Kidney epithelial cell (primary cell): ENCODE results near the gene HEXD. TPM values are rescaled to one million over a fixed set of nuclear protein-coding genes. Genes with fewer than 3 reads are reported as not detected.

ENCODE experiments used
- DNase-seq: peaks from one replicate; pipeline ENCODE4 v3.0.0-alpha.2; 2010; ENCODE audit warnings: low read depth
- H3K27me3 ChIP-seq: 2 replicates; pipeline ENCODE4 v1.6.0; 2011; ENCODE audit warnings: low read length; ENCODE audit not compliant: control insufficient read depth, insufficient read depth
- H3K36me3 ChIP-seq: 2 replicates; pipeline ENCODE4 v1.5.1; 2011; ENCODE audit warnings: low read length; ENCODE audit not compliant: control insufficient read depth, insufficient read depth
- H3K4me3 ChIP-seq: 2 replicates; pipeline ENCODE4 v1.5.1; 2011; ENCODE audit warnings: low read depth, mild to moderate bottlenecking, control low read depth, low read length
- total RNA-seq: library from RNA; depleted of rRNA; stranded (reverse); fragments of >200 nt; gene quantifications from 2 replicates; pipeline ENCODE4 v1.2.3, GENCODE V29; 2015
- TF ChIP-seq, protein P1 (sequence below): IDR thresholded peaks from 2 replicates; pipeline ENCODE4 v1.5.1; 2011; ENCODE audit warnings: mild to moderate bottlenecking, moderate library complexity, low read length, control low read depth, inconsistent platforms; ENCODE audit not compliant: insufficient read depth, poor library complexity, severe bottlenecking

HEXD gene
- total RNA-seq, 1 donor from 2014 or later: 18.5 TPM

DNA sequence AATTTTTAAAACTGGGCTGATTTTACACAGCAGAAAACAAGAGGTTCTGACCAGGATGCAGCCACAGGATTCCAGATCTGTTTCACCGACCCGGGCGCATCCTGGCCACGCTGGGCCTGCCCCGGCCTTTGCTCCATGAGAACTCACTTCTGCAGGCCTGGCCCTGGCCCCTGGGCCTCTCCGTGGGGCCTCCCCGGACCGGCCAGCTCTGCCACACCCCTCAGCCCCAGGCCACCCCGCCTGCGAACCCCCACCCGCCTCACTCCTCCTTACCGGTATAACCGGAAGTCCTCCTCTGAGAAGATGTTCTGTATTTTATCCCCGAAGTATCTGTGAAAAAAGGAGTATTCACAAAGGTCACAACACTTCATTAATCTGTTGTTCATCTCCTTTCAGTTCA is 13.1 kb upstream of the HEXD start:
- DNase-seq: no peak
- TF ChIP-seq, protein P1, sequence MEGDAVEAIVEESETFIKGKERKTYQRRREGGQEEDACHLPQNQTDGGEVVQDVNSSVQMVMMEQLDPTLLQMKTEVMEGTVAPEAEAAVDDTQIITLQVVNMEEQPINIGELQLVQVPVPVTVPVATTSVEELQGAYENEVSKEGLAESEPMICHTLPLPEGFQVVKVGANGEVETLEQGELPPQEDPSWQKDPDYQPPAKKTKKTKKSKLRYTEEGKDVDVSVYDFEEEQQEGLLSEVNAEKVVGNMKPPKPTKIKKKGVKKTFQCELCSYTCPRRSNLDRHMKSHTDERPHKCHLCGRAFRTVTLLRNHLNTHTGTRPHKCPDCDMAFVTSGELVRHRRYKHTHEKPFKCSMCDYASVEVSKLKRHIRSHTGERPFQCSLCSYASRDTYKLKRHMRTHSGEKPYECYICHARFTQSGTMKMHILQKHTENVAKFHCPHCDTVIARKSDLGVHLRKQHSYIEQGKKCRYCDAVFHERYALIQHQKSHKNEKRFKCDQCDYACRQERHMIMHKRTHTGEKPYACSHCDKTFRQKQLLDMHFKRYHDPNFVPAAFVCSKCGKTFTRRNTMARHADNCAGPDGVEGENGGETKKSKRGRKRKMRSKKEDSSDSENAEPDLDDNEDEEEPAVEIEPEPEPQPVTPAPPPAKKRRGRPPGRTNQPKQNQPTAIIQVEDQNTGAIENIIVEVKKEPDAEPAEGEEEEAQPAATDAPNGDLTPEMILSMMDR: no peak
- H3K36me3 ChIP-seq: no peaks in the 10 kb centered on the region
- H3K4me3 ChIP-seq: no peak overlapping the region
- H3K27me3 ChIP-seq: no peaks in the 10 kb centered on the region

DNA sequence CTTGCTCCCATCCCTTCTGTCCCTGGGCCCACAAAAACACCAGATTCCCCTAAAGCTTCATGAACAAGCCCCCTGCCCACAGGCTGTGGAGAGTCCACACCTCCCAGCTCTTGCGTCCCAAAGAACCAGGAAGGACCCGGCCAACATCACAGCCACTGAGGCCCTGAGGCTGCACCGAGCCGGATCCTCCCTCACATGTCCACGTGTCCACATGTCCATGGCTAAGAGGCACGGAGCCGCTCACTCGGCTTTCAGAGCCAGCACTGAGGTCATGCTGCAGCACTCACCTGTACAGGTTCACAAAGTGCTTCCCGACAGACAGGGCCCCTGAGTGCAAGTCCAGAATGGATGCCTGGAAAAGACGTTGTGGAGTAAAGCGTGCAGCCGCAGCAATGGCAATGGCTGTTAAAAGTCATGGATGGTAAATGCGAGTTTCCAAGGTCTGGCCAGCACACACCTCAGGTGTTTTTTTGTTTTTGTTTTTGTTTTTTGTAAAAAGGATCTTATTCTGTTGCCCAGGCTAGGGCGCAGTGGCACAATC is 11.9 kb upstream of the HEXD start:
- Histone ChIP-seq H3K36me3 (no peaks in the 10 kb centered on the region), H3K27me3 (no peaks in the 10 kb centered on the region), H3K4me3 (no peak overlapping the region)
- no peak for DNase-seq
- TF ChIP-seq, protein P1: no peak

DNA sequence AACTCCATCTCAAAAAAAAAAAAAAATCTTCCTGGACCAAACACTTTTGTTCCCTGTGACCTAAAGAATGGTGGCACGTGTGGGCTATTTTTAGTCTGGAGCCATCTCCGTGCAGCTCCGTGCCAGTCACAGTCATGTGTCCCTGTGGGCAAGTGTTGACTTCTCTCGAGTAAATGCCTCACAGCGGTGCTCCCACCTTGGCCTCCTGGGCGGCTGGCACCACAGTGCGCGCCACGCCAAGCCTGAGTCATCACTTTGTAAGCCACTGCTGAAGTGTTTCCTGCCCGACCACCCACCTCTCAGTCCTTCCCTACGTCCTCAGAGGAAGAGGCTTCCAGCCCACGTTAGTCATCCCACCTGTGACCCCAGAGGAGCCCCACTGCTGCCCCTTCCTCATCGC is 10.9 kb upstream of the HEXD start:
- Histone ChIP-seq H3K27me3 (no peaks in the 10 kb centered on the region), H3K36me3 (no peaks in the 10 kb centered on the region), H3K4me3 (no peak overlapping the region)
- TF ChIP-seq, protein P1: no peak
- no peak for DNase-seq

DNA sequence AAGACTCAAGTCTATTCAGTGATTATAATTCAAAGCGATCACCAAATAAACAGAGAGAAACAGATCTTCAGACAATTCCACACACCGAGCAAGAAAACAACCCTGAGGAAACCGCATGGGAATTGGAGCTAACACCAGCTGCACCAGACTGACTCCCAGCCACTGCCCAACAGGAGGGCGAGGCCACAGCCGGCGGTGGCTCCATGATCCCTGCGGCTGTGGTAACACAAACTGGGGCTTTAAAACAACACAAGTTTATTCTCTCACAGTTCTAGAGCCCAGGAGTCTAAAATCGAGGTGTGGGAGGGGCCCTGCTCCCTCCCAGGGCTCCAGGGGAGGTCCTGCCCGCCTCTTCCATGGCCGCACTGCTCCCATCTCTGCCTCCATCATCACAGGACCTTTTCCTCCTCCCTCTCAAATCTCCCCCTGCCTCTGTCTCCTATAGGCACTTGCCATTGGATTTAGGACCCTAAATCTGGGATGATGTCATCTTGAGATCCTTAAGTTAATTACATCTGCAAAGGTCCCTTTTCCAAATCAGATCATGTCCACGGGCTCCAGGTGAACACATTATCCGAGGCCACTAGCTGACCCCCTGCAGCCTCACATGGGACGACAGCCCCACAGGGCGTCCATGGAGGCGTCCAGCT is 9.7 kb upstream of the HEXD start:
- DNase-seq: no peak
- H3K27me3 ChIP-seq: no peaks in the 10 kb centered on the region
- H3K4me3 ChIP-seq: no peak overlapping the region
- H3K36me3 ChIP-seq: no peaks in the 10 kb centered on the region
- TF ChIP-seq, protein P1: no peak

DNA sequence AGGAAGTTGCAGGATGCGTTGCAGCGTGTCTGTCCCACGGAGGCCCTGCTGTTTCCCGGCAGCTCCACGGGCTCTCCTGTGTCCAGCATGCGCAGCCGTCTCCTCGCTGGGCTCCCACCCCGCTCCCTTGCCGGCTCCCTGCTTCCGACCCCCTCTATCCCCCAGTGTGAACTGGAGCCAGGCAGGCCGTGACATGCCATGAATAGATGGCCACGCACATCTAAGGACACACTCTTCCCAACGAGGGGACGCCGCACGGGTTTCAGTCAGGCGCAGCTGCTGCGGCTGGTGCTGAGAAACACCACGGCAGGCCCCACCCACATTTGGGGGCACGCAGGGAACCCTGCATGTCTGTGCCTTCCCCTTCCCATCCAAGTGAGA is 9.2 kb upstream of the HEXD start:
- DNase-seq: no peak
- TF ChIP-seq, protein P1: no peak
- no peaks in the 10 kb centered on the region for H3K27me3 ChIP-seq
- no peak overlapping the region for H3K4me3 ChIP-seq
- no peaks in the 10 kb centered on the region for H3K36me3 ChIP-seq

DNA sequence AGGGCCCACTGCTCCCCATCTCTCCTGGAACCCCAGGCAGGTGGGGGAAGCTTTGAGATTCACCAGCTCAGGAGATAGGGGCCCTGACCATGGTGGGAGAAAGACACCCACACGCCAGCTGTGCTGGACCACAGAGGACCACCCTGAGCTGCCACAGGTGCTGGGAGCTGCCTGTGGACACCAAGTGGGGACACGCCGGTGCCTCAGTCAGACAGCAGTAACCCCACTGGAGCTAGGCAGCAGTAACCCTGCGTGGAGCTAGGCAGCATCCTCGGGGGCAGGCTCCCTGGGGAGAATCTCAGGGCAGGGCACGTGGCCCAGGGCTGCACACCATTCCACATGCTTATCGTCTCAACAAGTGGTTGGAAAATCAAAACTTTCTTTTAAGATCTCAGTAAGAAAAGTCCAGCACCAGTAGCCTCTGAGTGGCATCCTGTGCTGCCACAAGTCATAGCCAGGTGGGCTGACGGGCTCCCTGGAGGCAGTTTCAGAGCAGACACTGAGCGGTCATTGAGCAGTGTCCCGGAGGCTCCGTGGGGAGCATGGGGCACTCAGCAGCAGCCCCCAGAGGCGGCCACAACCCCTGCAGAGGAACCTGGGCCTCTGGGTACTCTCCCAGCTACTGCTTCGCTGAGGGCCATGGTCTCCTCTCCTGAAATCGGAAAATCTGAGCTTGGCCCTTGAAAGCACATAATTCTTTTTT is 8.0 kb upstream of the HEXD start:
- TF ChIP-seq, protein P1: no peak
- DNase-seq: no peak
- Histone ChIP-seq H3K36me3 (no peaks in the 10 kb centered on the region), H3K27me3 (no peaks in the 10 kb centered on the region), H3K4me3 (no peak overlapping the region)
